ENCODE results near the gene DLG5.

DLG5 gene, protein sequence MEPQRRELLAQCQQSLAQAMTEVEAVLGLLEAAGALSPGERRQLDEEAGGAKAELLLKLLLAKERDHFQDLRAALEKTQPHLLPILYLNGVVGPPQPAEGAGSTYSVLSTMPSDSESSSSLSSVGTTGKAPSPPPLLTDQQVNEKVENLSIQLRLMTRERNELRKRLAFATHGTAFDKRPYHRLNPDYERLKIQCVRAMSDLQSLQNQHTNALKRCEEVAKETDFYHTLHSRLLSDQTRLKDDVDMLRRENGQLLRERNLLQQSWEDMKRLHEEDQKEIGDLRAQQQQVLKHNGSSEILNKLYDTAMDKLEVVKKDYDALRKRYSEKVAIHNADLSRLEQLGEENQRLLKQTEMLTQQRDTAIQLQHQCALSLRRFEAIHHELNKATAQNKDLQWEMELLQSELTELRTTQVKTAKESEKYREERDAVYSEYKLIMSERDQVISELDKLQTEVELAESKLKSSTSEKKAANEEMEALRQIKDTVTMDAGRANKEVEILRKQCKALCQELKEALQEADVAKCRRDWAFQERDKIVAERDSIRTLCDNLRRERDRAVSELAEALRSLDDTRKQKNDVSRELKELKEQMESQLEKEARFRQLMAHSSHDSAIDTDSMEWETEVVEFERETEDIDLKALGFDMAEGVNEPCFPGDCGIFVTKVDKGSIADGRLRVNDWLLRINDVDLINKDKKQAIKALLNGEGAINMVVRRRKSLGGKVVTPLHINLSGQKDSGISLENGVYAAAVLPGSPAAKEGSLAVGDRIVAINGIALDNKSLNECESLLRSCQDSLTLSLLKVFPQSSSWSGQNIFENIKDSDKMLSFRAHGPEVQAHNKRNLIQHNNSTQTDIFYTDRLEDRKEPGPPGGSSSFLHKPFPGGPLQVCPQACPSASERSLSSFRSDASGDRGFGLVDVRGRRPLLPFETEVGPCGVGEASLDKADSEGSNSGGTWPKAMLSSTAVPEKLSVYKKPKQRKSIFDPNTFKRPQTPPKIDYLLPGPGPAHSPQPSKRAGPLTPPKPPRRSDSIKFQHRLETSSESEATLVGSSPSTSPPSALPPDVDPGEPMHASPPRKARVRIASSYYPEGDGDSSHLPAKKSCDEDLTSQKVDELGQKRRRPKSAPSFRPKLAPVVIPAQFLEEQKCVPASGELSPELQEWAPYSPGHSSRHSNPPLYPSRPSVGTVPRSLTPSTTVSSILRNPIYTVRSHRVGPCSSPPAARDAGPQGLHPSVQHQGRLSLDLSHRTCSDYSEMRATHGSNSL (N-terminal part only)

DNA sequence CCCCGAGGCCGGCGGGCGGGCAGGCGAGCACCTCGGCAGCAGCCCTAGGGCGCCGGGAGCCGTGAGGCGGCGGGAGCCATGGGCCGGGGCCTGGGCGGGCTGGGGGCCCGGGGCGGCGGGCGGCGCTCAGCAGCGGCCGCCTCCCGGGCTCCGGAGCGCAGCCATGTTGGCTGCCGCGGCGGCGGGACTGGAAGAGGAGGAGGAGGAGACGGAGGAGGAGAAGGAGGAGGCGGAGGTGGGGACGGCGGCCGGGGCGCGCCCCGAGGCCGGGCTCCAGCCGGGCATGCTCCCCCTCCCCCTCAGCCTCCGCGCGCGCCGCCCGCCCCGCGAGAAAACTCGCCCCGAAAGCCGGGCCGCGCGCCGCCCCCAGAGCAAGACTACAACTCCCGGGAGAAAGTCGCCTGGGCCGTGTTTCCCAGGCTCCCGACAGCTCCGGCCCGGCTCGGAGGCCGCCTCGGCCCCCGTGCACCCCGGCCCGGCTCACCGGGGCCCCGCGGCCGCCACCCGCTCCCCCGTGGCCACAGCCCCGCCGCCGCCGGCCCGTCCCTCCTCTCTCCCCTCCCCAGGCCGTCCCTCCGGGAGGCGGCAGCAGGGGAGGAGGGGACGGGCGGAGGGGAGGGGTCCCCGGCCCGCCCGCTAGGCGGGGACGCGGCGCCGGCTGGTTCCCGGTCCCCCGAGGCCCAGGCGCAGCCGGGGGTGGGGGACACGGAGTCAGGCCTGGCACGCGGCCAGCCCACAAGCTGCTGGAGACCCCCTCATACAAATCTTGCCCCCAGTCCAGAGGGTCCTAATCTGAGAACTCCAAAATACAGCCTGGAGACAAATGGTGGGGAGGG is at the start of gene DLG5:
Gene DLG5, minus strand, starts transcription at position 190 of the 836 bp plus-strand sequence. CDS start 235 bp downstream, outside the sequence.
- no peak for DNase-seq (ENCODE audit: low read depth in 2 of 2)

GRCh38 chr10:77975086-77975666 is 48.6 kb upstream of the DLG5 start:
- no peak for DNase-seq (ENCODE audit: low read depth in 2 of 2)

DNA sequence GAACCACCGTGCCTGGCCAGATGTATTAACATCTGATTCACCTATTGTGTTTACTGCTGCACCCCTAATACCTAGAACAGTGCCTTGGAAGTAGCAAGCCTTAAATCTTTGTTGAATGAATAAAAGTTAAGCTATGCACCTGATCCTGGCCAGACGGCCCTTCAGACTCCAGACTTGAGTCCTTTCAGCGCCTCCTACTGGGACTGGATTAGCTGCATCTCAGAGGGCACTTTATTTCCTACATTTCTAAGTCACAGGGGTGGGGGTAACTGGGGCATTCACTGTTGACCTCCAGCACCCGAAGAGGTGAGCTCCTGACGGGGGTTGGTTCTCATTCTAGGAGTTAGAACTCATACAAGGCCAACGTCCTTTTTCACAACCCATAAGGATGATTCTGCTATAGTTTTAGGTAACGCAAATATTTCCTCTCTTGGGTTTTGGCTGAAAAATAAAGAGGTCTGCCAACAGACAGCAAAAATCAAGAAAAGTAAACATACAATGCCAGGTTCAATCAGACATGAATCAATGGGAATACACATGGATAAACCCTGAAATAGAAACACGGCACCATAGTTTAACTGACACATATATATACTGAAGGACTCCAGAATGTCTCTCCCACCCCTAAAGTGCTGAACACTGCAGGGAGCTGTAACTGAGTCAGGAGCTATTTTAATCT is 48.0 kb upstream of the DLG5 start:
- DNase-seq (ENCODE audit: low read depth in 2 of 2): no peak

DNA sequence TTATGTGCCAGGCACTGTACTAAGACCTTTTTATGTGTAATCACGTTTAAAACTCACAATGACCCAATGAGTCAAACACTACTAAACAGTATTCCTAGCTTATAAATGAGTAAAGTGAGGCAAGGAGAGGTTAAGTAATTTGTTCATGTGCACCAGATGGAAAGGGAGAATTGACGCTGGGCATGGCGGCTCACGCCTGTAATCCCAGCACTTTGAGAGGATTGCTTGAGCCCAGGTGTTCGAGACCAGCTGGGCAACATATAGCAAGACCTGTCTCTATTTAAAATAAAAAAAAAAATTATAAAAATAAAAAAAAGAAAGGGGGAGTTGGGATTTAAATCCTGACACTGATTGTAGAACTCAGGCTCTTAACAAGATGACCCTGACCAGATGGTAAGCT is 46.7 kb upstream of the DLG5 start:
- no peak for DNase-seq (ENCODE audit: low read depth in 2 of 2)

DNA sequence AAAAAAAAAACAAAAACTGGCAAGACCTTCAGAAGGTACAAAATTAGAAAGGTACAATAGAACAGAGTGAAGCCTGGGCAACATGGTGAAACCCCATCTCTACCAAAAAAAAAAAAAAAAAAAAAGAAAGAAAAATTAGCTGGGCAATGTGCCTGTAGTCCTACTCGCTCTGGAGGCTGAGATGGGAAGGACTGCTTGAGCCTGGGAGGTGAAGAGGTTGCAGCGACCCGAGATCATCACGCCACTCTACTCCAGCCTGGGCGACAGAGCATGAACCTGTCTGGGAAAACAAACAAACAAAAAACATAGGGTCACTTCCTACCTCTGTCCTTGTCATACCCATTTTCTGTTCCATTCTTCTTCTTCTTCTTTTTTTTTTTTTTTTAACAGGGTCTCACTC is 45.6 kb upstream of the DLG5 start:
- no peak for DNase-seq (ENCODE audit: low read depth in 2 of 2)

GRCh38 chr10:77971804-77972144 is 45.2 kb upstream of the DLG5 start:
- DNase-seq (ENCODE audit: low read depth in 2 of 2): no peak

DNA sequence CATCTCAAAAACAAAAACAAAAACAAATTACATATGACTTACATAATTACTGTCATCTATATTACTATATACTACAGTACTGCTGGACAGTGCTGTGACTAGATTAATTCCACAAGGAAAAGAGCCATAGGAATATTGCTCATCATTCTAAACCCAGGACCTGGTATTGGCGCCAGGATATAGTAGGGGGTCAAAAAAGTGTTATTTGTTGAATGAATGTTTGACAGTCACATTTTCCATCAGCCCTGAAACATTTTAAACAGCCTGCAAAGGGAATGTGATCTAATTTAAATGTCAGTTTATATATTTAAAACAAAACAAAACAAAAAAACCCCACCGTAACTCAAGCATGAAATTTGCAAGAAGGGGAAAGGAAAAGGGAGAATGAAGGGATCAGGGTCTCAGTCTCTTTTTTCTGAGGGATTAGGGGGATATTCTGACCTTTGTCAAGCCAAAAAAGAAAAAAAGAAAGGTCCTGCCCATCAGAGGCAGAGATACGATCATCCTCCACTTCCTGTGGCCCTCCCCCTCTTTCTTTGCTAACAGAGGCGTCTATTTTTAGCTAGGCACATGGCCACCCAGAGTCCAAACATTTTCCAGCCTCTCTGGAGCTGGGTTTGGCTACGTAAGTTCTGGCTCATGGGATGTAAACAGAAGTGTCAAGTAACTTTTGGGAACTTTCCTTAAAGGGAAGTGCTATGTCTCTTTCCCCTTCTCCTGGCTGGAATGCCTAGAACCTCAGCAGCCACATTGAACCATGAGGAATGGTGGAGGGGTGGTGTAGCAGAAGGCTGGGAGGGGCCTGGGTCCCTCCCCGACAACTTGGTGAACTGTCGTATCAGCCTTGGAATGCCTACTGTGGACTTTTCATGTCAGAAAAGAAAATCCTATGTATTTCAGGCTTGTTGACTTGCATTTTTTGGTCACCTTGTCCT is 44.6 kb upstream of the DLG5 start:
- DNase-seq (ENCODE audit: low read depth in 2 of 2): no peak

DNA sequence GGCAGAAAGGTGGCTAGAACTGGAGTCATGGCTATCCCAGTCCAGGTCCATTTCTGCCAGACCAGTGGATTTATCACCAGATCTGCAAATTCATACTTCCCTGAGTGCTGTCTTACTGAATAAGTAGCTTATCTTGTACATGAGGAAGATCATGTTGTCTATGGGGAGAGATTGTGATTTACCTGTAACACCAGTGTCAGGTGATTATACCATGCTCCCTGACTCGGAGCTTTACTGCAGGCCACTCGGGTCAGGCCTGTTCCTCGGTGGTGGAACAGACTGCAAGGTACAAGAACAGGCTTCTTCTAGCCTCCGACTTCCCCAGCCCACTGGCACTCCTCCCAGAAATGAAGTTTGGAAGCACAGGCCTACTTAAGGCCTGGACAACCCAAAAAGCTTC is 42.6 kb upstream of the DLG5 start:
- no peak for DNase-seq (ENCODE audit: low read depth in 2 of 2)

DNA sequence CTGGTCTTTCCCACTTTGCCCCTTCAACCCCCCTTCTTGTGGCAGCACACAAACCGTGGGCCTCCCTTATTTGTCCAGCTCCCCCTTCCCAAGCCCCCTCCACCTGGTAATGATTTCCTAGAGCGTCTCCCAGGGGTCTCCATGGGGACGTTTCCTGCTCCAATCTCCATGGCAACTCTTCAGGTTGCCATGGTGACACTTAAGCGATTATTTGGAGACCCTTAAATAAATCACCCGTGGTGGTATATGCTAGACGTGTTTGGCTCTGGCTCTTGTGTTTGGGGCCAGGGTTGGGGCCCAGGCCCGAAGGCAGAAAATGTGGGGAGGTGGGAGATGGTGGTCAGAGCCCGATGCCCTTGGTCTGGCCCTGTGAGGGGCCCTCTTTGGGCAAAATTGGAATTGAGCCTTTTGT is 41.1 kb upstream of the DLG5 start:
- DNase-seq (ENCODE audit: low read depth in 2 of 2): no peak

GRCh38 chr10:77965294-77965693 is 38.7 kb upstream of the DLG5 start:
- no peak for DNase-seq (ENCODE audit: low read depth in 2 of 2)

DNA sequence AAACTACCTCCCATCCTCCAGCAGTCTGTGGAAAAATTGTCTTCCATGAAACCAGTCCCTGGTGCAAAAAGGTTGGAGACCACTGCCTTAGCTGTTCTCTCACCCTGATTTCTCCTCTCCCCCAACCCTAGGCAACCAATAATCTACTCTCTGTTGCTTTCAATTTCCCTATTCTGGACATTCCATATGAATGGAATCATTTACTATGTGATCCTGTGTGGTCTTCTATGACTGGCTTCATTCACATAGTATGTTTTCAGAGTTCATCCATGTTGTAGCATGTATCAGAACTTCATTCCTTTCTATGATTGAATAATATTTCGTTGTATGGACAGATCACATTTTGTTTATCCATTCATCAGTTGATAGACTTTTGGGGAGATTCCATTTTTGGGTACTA is 38.3 kb upstream of the DLG5 start:
- no peak for DNase-seq (ENCODE audit: low read depth in 2 of 2)

GRCh38 chr10:77963901-77964300 is 37.3 kb upstream of the DLG5 start:
- DNase-seq (ENCODE audit: low read depth in 2 of 2): no peak

DNA sequence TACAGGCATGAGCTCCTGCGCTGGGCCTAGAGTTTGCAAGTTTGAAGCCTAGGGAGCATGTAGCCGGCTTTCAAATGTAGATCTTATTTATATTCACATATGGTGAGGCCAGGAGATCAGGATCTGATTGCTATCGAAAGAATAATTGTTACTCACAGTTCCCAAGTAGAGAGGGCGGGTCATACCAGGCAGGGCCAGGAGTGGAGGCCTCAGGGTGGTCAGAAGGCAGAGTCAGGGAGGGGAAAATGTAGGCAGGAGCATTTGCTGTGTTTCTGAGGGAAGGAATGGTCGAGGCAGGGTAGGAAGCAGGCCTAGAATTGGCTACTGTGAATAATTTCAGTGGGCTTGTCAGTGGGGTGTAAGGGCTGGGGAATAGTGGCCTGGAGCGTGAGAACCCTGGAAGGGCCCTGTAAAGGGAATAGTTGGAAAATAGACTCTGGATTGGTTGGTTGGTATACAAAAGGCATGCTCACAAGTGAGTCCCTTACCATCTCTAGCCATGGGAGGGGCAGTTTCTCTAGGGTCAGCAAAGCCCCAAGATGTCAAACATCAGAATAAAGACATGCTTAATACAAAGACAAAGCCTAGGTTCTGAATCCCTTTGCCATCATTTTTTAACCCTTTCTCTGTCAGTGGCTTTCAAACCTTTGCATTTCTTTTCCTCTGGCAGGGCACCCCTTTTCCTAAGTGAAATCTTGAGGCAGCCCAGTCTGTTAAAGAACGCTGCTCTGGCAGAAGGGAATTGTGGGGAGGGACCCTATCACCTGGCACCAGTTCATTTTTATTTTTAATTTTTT is 36.0 kb upstream of the DLG5 start:
- DNase-seq (ENCODE audit: low read depth in 2 of 2): no peak

GRCh38 chr10:77961668-77962067 is 35.1 kb upstream of the DLG5 start:
- no peak for DNase-seq (ENCODE audit: low read depth in 2 of 2)

DNA sequence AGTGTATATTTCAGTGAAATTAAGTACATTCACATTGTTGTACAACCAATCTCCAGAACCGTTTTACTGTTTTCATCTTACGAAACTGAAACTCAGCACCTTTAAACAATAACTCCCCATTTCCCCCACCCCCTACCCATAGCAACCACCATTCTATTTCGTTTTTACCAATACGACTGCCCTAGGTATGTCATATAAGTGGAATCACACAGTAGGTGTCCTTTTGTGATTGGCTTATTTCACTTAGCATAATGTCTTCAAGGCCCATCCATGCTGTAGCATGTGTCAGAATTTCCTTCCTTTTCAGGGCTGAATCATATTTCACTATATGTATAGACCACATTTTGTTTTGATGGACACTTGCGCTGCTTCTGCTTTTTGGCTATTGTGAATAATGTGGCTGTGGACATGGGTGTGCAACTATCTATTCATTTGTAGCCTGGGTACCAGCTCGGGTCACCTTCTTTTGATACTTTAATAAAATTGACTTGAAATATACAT is 34.3 kb upstream of the DLG5 start:
- DNase-seq (ENCODE audit: low read depth in 2 of 2): no peak

GRCh38 chr10:77959887-77960455 is 33.4 kb upstream of the DLG5 start:
- DNase-seq (ENCODE audit: low read depth in 2 of 2): no peak

GRCh38 chr10:77959384-77959783 is 32.8 kb upstream of the DLG5 start:
- no peak for DNase-seq (ENCODE audit: low read depth in 2 of 2)

DNA sequence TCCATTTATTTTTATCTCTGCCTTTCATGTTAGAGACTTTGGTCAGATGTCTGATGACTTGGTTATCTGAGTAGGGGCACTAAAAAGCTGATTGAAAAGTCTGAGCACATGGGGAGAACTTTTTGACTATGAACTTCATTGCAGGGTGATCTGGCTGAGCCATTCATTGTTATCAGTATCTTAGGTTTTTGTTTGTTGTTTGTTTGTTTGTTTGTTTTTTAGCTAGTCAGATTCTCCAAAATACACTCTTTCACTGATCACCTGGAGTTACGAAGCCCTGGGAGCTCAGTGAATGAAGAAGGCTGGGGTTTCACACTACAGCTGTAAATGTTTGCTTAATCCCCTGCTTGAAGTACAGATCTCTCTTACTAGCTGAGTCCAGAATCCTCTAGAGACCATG is 28.6 kb upstream of the DLG5 start:
- DNase-seq (ENCODE audit: low read depth in 2 of 2): no peak

Measured in stimulated activated CD8-positive, alpha-beta memory T cell treated with anti-CD3 and anti-CD28 coated beads, Interleukin-15, amount 100 ng/mL, for 48 hours (primary cell).